Vagina (tissue), 2 donors: ENCODE results near the gene SPECC1L.
"Not testable (repeated sequence)": the region's sequence is repeated elsewhere in the genome, so short reads cannot be mapped to it uniquely, and the experiment has no call there.

Experiments used
- POLR2A ChIP-seq, 2 donors: fragments of 450-650 bp; IDR thresholded peaks; one replicate each; pipeline ENCODE4 v1.6.1; 2017; ENCODE audit warnings: antibody characterized with exemption in 2 of 2, mild to moderate bottlenecking in 2 of 2, moderate library complexity in 2 of 2
- POLR2AphosphoS5 ChIP-seq, 2 donors: sonication (generic); formaldehyde crosslinking; IDR thresholded peaks; one replicate each; pipeline ENCODE4 v1.9.0; 2017; ENCODE audit warnings: antibody characterized with exemption in 2 of 2, mild to moderate bottlenecking in 2 of 2, low read depth in 1 of 2; ENCODE audit not compliant: insufficient read depth in 1 of 2
- TF ChIP-seq, protein P1 (sequence below), 3 experiments: fragments of 450-650 bp in 2 of 3; fragments of 200-600 bp in 1 of 3; sonication (generic) in 1 of 3; IDR thresholded peaks; one replicate each; pipeline ENCODE4 v1.5.1; 2017 to 2019; ENCODE audit warnings: antibody characterized with exemption in 3 of 3, mild to moderate bottlenecking in 2 of 3, moderate library complexity in 2 of 3

DNA sequence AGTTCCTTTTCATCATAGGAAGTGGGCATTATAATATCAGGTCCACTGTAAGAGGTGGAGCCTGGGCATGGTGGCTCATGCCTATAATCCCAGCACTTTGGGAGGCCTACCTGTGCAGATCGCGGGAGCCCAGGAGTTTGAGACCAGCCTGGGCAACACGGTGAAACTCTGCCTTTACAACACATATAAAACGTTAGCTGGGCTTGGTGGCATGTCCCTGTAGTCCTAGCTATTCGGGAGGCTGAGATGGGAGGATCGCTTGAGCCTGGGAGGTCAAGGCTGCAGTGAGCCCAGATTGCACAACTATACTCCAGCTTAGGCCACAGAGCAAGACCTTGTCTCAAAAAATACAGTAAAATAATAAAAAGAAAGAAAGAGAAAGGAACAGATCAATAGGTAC lies 4.1 kb upstream of the SPECC1L start:
- TF ChIP-seq, protein P1, sequence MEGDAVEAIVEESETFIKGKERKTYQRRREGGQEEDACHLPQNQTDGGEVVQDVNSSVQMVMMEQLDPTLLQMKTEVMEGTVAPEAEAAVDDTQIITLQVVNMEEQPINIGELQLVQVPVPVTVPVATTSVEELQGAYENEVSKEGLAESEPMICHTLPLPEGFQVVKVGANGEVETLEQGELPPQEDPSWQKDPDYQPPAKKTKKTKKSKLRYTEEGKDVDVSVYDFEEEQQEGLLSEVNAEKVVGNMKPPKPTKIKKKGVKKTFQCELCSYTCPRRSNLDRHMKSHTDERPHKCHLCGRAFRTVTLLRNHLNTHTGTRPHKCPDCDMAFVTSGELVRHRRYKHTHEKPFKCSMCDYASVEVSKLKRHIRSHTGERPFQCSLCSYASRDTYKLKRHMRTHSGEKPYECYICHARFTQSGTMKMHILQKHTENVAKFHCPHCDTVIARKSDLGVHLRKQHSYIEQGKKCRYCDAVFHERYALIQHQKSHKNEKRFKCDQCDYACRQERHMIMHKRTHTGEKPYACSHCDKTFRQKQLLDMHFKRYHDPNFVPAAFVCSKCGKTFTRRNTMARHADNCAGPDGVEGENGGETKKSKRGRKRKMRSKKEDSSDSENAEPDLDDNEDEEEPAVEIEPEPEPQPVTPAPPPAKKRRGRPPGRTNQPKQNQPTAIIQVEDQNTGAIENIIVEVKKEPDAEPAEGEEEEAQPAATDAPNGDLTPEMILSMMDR (IDR thresholded peaks at IDR 0.05): not testable (repeated sequence)
- not testable (repeated sequence) for TF ChIP-seq POLR2A (IDR thresholded peaks at IDR 0.05); POLR2AphosphoS5 (IDR thresholded peaks at IDR 0.05; ENCODE audit: insufficient read depth in 1 of 2, low read depth in 1 of 2)
